Thoracic aorta endothelial cell (primary cell): ENCODE measurements around the gene PKN1. TPM values are rescaled to one million over a fixed set of nuclear protein-coding genes. Genes with fewer than 3 reads are reported as not detected.

Experiments used
- small RNA-seq: library from RNA; depleted of rRNA; stranded (forward); fragments of <200 nt; gene quantifications from one replicate; pipeline ENCODE3, GENCODE V24; 2012
- total RNA-seq: library from RNA; depleted of rRNA; stranded (reverse); fragments of >200 nt; gene quantifications from 2 replicates; pipeline ENCODE4 v1.2.3, GENCODE V29; 2012

PKN1 gene
- total RNA-seq: 218 and 248 TPM in 2 replicates

DNA sequence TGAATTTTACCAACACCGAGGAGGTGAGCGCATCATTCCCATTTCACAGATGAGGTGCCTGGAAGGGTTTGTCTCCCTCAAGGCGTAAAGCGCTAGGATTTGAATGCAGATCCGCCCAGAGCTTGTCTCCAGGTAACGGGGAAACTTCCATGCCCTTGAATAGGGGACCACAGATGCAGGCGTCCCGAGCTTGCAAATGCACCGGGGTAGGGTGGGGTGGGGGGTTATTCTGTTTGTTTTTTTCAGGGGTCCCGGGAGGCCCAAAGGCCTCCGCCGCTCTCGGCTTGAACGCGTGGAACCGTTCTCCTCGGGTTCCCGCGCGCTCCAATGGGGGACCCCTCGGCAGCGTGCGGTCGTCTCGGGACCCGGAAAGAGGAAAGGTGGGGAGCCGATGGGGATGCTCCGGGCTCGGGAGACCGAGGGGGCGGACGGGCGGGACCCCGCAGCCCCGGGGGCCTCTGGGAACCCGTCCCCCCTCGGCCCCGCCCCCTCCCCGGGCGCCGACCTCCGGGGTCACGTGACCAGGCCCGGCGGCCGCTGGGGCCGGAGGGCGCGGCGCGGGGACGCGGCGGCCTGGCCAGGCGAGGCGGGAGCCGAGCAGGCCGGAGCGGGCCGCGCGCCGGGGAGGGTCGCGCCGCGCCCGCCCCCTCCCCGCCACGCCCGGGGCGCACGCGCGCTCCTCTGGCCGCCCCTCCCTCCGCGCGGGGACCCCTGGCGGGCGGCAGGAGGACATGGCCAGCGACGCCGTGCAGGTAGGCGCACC lies at the start of gene PKN1:
TSS of gene PKN1 (plus strand) at position 516 of the 763 bp plus-strand sequence. CDS start at position 732, 216 bp downstream.

GRCh38 chr19:14419106-14419813 lies 13.8 kb upstream of the PKN1 start, which contains the start of gene DDX39A:
Gene DDX39A, minus strand, starts transcription at chr19:14419341. Its CDS starts 6,121 bp downstream, at chr19:14413220.

DNA sequence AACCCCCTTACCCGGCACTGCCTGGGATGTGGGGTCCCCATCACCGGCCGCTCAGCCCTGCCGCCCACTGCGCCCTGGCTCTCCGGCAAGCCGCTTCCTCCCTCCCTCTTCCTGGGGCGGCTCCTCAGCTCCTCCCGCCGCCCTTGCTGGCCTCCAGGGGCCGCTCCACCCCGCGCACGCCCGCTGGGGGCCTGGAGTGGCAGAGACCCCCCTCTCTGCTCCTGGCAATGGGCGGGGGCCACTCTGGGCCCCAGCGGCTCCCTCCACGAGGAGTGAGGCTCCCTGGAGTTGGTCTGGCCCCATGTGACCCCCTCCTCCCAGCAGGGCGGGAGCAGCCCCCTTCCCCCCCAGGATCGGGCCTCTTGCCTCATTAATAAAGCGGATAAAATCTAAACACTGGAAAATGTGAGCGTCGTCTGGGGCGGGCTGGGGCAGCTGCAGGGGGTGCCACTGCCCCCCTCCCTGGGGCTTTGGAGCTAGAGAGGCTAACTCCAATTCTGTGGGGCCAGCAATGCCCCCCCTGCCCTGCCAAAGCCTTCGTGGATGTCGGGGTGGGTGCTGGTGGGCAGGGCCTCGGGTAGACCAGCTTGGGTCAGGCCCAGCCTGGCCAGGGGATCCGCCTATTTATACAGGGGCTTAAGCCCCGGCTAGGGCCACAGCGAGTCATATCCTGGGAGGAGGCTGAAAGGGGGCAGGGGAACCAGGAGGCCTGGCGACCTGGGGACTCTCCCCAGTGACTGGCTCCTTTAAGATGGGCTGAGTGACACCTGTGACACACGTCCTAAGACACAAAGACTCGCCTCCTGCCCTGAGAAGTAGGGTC lies 42.4 kb downstream of the PKN1 start, which contains the start of gene PTGER1:
TSS of gene PTGER1 (minus strand) at position 104 of the 823 bp plus-strand sequence. CDS start 1,034 bp downstream, outside the sequence.

DNA sequence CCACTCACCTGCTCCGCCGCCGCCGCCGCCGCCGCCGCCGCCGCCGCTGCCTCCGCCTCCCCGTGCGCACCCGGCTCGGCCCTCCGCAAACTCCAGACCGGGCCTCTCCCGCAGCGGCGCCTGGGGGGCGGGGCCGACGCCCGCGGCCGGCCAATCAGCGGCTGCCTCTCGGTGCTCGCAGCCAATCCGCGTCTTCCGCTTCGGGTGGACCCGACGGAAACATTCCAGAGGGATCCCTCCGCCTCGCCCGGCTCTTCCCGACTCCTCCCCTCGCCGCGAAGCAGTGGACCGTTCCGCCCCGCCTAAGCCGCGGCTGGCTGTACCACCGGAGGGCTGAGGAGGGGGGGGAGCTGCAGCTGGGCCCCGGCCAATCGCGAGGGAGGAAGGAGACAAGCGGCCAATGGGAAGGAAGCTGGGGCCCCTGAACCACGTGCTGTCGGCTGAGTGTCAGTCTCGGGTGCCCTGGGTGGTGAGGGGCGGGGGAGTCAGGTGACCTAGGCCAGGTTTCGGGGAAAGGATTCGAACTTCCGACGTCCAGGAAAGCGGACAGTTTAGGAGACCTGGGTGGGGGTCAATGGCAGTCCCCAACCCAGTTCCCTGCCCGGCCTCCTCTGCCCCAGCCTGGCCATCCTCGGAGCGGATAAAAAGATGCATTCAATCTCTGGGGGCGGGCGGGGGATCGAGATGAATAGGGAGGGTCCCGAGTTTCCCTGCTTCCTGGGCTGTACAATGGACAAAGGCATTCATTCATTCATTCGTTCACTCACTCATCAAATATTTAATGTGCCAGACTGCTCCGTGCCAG lies 63.1 kb downstream of the PKN1 start, which contains the start of gene GIPC1:
TSS of gene GIPC1 (minus strand) at position 99 of the 805 bp plus-strand sequence. CDS start 13,151 bp downstream, outside the sequence.

DNA sequence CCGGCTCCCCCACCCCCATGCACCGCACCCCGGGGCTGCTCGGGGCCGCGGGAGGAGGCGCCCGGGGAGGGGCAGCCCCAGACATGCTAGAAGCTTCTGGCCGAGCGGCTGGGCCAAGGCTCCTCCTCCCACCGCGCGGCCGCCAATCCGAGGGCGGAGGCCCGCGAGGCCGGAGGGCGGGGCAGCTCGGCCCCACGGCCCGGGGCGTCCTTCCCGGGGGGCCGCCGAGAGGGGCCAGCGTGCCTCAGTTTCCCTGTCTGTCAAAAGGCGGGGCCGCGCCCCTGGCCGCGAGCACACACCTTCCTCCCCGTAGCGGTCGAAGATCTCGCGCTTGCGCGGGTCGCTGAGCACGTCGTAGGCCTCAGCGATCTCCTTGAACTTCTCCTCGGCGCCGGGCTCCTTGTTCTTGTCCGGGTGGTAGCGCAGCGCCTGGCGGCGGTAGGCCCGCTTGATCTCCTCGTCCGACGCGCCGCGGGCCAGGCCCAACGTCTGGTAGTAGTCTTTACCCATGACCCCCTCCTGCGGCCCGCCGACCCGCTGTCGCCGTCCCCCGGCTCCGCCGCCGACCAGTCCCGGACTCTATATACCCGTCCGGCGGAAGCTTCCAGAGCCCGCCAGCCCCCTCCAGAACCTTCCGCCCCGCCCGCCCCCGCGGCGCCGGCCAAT lies 84.9 kb downstream of the PKN1 start, which contains the start of gene DNAJB1:
TSS of gene DNAJB1 (minus strand) at position 558 of the 666 bp plus-strand sequence. CDS start at position 510, 48 bp downstream.

Small RNA genes within 50 kb of the gene (small RNA-seq; reads per million reads assigned to genes)
- gene SNRPGP15: not detected

Other genes with a start within 250 kb of the PKN1 start
- gene ADGRL1, start 227.1 kb upstream of the PKN1 start, total RNA-seq: 2.1 and 2.5 TPM in 2 replicates
- gene ADGRE5, start 51.9 kb upstream of the PKN1 start, total RNA-seq: 5.7 and 7.6 TPM in 2 replicates
- gene DDX39A, start 14.0 kb upstream of the PKN1 start, total RNA-seq: 106 and 107 TPM in 2 replicates
- 0.07 and 0.27 TPM in 2 replicates for gene PTGER1, start 42.0 kb downstream of the PKN1 start, total RNA-seq
- gene GIPC1, start 62.8 kb downstream of the PKN1 start, total RNA-seq: 87.1 and 106 TPM in 2 replicates
- 54.4 and 58.1 TPM in 2 replicates for gene DNAJB1, start 85.1 kb downstream of the PKN1 start, total RNA-seq
- gene TECR, start 96.3 kb downstream of the PKN1 start, total RNA-seq: 22.6 and 38.4 TPM in 2 replicates
- 165 and 173 TPM in 2 replicates for gene NDUFB7, start 138.8 kb downstream of the PKN1 start, total RNA-seq
- not detected in 2 replicates for gene CLEC17A, start 149.8 kb downstream of the PKN1 start, total RNA-seq
- gene ADGRE3, start 241.5 kb downstream of the PKN1 start, total RNA-seq: not detected in 2 replicates